ENCODE data around the gene PEPD.

PEPD gene

GRCh38 chr19:33437821-33438671 lies 83.5 kb downstream of the PEPD start:
- H3K4me3 ChIP-seq (ENCODE audit: low read length) = no peak overlapping the region
- DNase-seq (ENCODE audit: low read depth) = no peak
- TF ChIP-seq, protein P1, sequence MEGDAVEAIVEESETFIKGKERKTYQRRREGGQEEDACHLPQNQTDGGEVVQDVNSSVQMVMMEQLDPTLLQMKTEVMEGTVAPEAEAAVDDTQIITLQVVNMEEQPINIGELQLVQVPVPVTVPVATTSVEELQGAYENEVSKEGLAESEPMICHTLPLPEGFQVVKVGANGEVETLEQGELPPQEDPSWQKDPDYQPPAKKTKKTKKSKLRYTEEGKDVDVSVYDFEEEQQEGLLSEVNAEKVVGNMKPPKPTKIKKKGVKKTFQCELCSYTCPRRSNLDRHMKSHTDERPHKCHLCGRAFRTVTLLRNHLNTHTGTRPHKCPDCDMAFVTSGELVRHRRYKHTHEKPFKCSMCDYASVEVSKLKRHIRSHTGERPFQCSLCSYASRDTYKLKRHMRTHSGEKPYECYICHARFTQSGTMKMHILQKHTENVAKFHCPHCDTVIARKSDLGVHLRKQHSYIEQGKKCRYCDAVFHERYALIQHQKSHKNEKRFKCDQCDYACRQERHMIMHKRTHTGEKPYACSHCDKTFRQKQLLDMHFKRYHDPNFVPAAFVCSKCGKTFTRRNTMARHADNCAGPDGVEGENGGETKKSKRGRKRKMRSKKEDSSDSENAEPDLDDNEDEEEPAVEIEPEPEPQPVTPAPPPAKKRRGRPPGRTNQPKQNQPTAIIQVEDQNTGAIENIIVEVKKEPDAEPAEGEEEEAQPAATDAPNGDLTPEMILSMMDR (conservative IDR thresholded peaks at IDR 0.05; ENCODE audit: low read depth, low read length) = peak; percentile 27

GRCh38 chr19:33437393-33437820 lies 84.2 kb downstream of the PEPD start:
- TF ChIP-seq, protein P1 (conservative IDR thresholded peaks at IDR 0.05; ENCODE audit: low read depth, low read length) = no peak
- no peak overlapping the region for H3K4me3 ChIP-seq (ENCODE audit: low read length)
- DNase-seq (ENCODE audit: low read depth) = no peak

DNA sequence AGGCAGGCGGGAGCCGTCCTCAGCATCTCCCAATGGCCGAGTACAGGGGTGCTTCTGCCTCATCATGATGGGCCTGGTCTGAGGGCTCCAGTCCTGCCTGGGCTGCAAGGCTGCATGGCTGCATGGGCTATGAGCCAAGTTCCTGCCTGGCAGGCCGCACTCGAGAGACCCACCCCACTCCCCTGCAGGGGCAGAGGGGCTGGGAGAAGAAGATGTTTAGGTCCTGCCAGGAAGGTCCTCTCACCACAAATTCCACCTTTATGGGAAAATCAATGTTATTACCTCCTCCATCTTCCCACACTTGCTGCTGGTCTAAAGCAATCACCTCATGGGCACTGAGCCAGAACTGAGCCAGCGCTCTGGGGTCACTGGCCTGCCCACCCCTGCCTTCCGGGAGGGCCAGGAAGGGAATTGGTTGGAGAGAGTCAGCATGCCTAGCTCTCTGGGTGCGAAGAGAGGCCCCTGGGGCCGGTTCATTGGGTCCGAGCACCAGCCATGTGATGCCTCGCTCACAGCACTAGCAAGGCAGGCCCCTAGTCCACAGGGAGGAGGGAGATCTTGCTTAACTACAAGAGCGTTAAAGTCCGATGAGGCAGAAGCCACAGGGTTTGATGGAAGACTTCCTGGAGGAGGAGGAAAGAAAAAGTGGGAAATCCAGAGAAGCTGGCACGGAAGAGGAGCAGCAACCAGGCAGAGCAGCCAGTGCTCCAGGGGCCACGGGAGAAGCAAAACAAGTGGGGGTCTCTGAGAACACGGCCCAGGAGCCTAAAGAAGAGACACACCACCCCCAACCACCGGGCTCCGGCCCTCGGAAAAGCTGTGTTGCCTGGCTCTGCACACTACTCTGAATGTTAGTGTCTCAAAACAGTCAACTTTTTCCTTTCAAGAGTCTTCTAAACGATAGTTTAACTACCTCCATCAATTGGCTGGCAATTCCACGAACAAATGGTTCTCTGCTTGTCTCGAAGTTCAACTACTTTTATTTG lies 84.9 kb downstream of the PEPD start:
- no peak overlapping the region for H3K4me3 ChIP-seq (ENCODE audit: low read length)
- TF ChIP-seq, protein P1 (conservative IDR thresholded peaks at IDR 0.05; ENCODE audit: low read depth, low read length) = no peak
- DNase-seq (ENCODE audit: low read depth) = no peak

GRCh38 chr19:33435706-33436359 lies 85.8 kb downstream of the PEPD start:
- TF ChIP-seq, protein P1 (conservative IDR thresholded peaks at IDR 0.05; ENCODE audit: low read depth, low read length) = no peak
- H3K4me3 ChIP-seq (ENCODE audit: low read length) = no peak overlapping the region
- DNase-seq (ENCODE audit: low read depth) = no peak

DNA sequence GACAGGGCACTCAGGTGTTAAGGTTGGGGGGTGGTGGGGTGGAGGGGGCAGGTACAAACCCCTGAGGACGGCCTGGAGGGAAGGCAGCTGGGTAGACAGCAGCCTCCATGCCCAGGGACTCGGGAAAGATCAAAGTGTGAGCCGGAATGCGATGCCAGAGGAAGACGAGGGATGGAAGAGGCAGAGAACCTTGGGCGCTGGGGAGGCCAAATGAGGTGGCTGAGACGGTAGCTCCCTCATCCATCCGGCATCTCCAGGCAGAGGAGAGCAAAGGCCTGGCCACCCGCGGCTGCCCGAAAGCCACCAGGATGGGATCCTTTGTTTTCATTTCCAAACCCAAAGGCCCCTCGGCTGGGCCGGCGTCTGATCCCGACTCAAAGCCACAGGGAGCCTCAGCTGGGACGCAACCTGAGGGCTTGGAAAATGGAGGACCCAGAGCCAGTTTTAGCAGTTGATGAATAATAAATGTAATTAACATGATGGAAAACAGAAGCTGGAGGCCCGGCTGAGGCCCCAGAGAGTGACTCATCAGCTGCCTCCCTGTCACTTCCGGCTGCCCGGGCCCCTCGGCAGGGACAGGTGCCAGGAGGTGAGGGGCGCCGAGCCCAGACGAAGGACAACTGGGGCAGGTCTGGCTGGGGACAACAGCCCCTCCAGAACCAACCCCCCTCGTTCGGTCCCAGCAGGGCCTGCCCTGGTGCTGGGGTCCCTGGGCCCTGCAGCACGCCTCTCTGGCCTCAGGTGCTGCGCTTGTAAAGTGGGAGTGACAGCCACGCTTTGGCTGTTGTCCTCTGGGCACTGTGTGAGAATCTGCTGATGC lies 86.5 kb downstream of the PEPD start:
- no peak overlapping the region for H3K4me3 ChIP-seq (ENCODE audit: low read length)
- TF ChIP-seq, protein P1 (conservative IDR thresholded peaks at IDR 0.05; ENCODE audit: low read depth, low read length) = no peak
- DNase-seq (ENCODE audit: low read depth) = no peak
